HepG2 (cell line): Measurements from ENCODE around the gene ZMPSTE24. TPM values are rescaled to one million over a fixed set of nuclear protein-coding genes. Genes with fewer than 3 reads are reported as not detected.

Experiments
- ATAC-seq: fragments of 200-7000 bp; cut with Tn5 transposase; 3 replicates; pipeline ENCODE4 v1.9.1; 2020; ENCODE audit warnings: mild to moderate bottlenecking, moderate library complexity
- BruUV-seq: library from RNA; stranded (reverse); fragments of 400-500 nt; replicated peaks from 2 replicates; lab custom pipeline; 2021; lab: Mats Ljungman, UMichigan
- CTCF ChIA-PET: fragments of 300-600 bp; formaldehyde crosslinking; extraction: SDS; loops from one replicate; lab custom pipeline; 2021; ENCODE audit warnings: low total read pairs, inconsistent platforms, low intra/inter-chr PET ratio; lab: Yijun Ruan, JAX
- POLR2A ChIA-PET: fragments of 350-600 bp; sonication (Branson Sonifier 250); formaldehyde crosslinking; loops from one replicate; lab custom pipeline; 2020; ENCODE audit warnings: antibody characterized with exemption, inconsistent platforms; lab: Yijun Ruan, JAX
- DNase-seq: peaks from one replicate; pipeline ENCODE4 v3.0.0-alpha.2; 2015; ENCODE audit warnings: low spot score
- FAIRE-seq: peaks from 3 replicates; lab custom pipeline; 2011; peaks lifted over from hg19 to GRCh38; lab: Jason Lieb, UNC
- H2AFZ ChIP-seq: one replicate; pipeline ENCODE4 v1.6.1; 2011; ENCODE audit warnings: low read length, inconsistent platforms
- H3K27ac ChIP-seq: fragments of 300-600 bp; 3 replicates; pipeline ENCODE4 v1.8.0; 2011; ENCODE audit warnings: mixed run types, mild to moderate bottlenecking, mixed read lengths, low read length, inconsistent platforms; ENCODE audit not compliant: insufficient read depth; ENCODE audit errors: extremely low read length
- H3K27me3 ChIP-seq, 2 experiments: fragments of 200-600 bp in 1 of 2; 2 replicates in 1 of 2; 3 replicates in 1 of 2; pipeline versions ENCODE4 v1.6.0 to v1.8.0; 2011; ENCODE audit warnings: low read length in 2 of 2, mild to moderate bottlenecking in 2 of 2, moderate library complexity in 2 of 2, inconsistent platforms in 1 of 2; ENCODE audit not compliant: insufficient read depth in 2 of 2, control insufficient read depth in 1 of 2
- H3K36me3 ChIP-seq, 2 experiments: fragments of 200-600 bp in 1 of 2; replicated peaks in 1 of 2; 2 replicates in 1 of 2; 3 replicates in 1 of 2; pipeline versions ENCODE4 v1.5.1 to v1.8.0; 2011; ENCODE audit warnings: low read length in 2 of 2, inconsistent platforms in 1 of 2; ENCODE audit not compliant: insufficient read depth in 2 of 2, control insufficient read depth in 1 of 2
- H3K4me1 ChIP-seq: 2 replicates; pipeline ENCODE4 v1.5.1; 2012; ENCODE audit warnings: low read length, inconsistent platforms; ENCODE audit not compliant: insufficient read depth
- H3K4me2 ChIP-seq: 2 replicates; pipeline ENCODE4 v1.6.0; 2011; ENCODE audit warnings: low read depth, low read length, inconsistent platforms
- H3K4me3 ChIP-seq, 3 experiments: fragments of 200-600 bp in 1 of 3; sonication (generic), shearing (Covaris generic) in 1 of 3; replicated peaks in 1 of 3; 2 replicates each; pipeline ENCODE4 v1.5.1; 2011 to 2016; ENCODE audit warnings: low read length in 3 of 3, inconsistent platforms in 2 of 3, low read depth in 2 of 3, mild to moderate bottlenecking in 2 of 3, control low read depth in 1 of 3, mixed read lengths in 1 of 3; ENCODE audit not compliant: insufficient read depth in 1 of 3
- H3K79me2 ChIP-seq: one replicate; pipeline ENCODE4 v1.6.1; 2011; ENCODE audit warnings: low read length, inconsistent platforms; ENCODE audit not compliant: insufficient read depth
- H3K9ac ChIP-seq: 2 replicates; pipeline ENCODE4 v1.6.0; 2011; ENCODE audit warnings: mild to moderate bottlenecking, low read depth, low read length, inconsistent platforms; ENCODE audit not compliant: insufficient read depth
- H3K9me3 ChIP-seq: 2 replicates; pipeline ENCODE4 v1.5.1; 2012; ENCODE audit warnings: mild to moderate bottlenecking, low read length
- H4K20me1 ChIP-seq: 2 replicates; pipeline ENCODE4 v1.6.0; 2011; ENCODE audit warnings: inconsistent platforms, mild to moderate bottlenecking, low read length, moderate library complexity; ENCODE audit not compliant: insufficient read depth
- CBX2 ChIP-seq, 2 experiments: fragments of 200-600 bp in 1 of 2; sonication (generic); formaldehyde crosslinking in 1 of 2; IDR thresholded peaks; 2 replicates each; pipeline versions ENCODE4 v1.7.0 to v1.8.1; 2018 to 2022; ENCODE audit warnings: low read depth in 2 of 2, low read length in 1 of 2, mild to moderate bottlenecking in 1 of 2, missing genetic modification reagents in 1 of 2
- HOXA9 ChIP-seq: sonication (generic); formaldehyde crosslinking; IDR thresholded peaks from 2 replicates; pipeline ENCODE4 v1.8.1; 2022; ENCODE audit warnings: missing genetic modification reagents, mild to moderate bottlenecking, moderate library complexity, borderline replicate concordance
- JUN ChIP-seq: sonication (generic); formaldehyde crosslinking; IDR thresholded peaks from 2 replicates; pipeline ENCODE4 v1.4.0; 2020; ENCODE audit warnings: mild to moderate bottlenecking, missing genetic modification reagents
- KLF6 ChIP-seq: IDR thresholded peaks from 2 replicates; pipeline ENCODE4 v1.8.0; 2016; ENCODE audit warnings: missing biosample characterization, missing genetic modification reagents
- ZBTB42 ChIP-seq: sonication (generic); formaldehyde crosslinking; IDR thresholded peaks from 2 replicates; pipeline ENCODE4 v1.5.0; 2020; ENCODE audit warnings: mild to moderate bottlenecking, missing genetic modification reagents
- ZFP36L2 ChIP-seq: sonication (generic); formaldehyde crosslinking; IDR thresholded peaks from 2 replicates; pipeline ENCODE4 v1.4.0; 2020; ENCODE audit warnings: missing genetic modification reagents
- ZNF256 ChIP-seq: sonication (generic); formaldehyde crosslinking; conservative IDR thresholded peaks from 2 replicates; pipeline ENCODE4 v1.4.0; 2020; ENCODE audit warnings: missing genetic modification reagents
- WGBS: methylation state at CpG from one replicate; pipeline ENCODE4 v1.1.6; 2017; ENCODE audit warnings: low lambda C conversion rate; 5-methylcytosine and 5-hydroxymethylcytosine counted together
- in situ Hi-C: cut with HindIII; loops from 2 replicates; pipeline ENCODE4 v1.10.0; 2017; ENCODE audit warnings: low pct_unique_long_range_greater_than_20kb; ENCODE audit not compliant: extremely low pct_ligation_motif_present
- intact Hi-C: fragments of 100-400 bp; cut with micrococcal nuclease; formaldehyde crosslinking; loops from one replicate; pipeline ENCODE4 v1.10.0; 2022; ENCODE audit not compliant: unreplicated experiment
- polyA plus RNA-seq, 8 experiments: library from polyadenylated mRNA; depleted of rRNA in 3 of 8; stranded (reverse) in 7 of 8; unstranded in 1 of 8; fragments of >200 nt; fragmentation: Illumina TruSeq in 4 of 8; extraction: Trizol in 4 of 8; gene quantifications; 2 replicates each; pipeline versions ENCODE4 v1.2.1 to v1.2.3, GENCODE V29; 2011 to 2016; ENCODE audit warnings: low read depth in 4 of 8, missing spikeins in 1 of 8, mixed read lengths in 1 of 8; ENCODE audit not compliant: insufficient read depth in 1 of 8
- total RNA-seq, 5 experiments: library from RNA; depleted of rRNA; stranded (reverse); fragments of >200 nt; fragmentation: Illumina TruSeq; extraction: Trizol; gene quantifications; 2 replicates each; pipeline ENCODE4 v1.2.3, GENCODE V29; 2016; ENCODE audit warnings: low read depth in 1 of 5
- TF ChIP-seq, protein P1 (sequence below): sonication (generic); formaldehyde crosslinking; IDR thresholded peaks from 2 replicates; pipeline ENCODE4 v1.5.0; 2020; ENCODE audit warnings: missing genetic modification reagents
- TF ChIP-seq, protein P2 (sequence below): IDR thresholded peaks from 2 replicates; pipeline ENCODE4 v1.6.1; 2016; ENCODE audit warnings: missing compliant biosample characterization, missing genetic modification reagents, borderline replicate concordance
- TF ChIP-seq, protein P3 (sequence below): sonication (generic); formaldehyde crosslinking; conservative IDR thresholded peaks from 2 replicates; pipeline ENCODE4 v1.8.0; 2022; ENCODE audit warnings: mild to moderate bottlenecking, moderate library complexity, missing genetic modification reagents

Gene ZMPSTE24
- total and polyA plus RNA-seq, 2 of the 13 experiments (the other 11 are each of a cell fraction or from before 2014, with no cell fraction given), result 13.6 to 60.2 TPM

DNA sequence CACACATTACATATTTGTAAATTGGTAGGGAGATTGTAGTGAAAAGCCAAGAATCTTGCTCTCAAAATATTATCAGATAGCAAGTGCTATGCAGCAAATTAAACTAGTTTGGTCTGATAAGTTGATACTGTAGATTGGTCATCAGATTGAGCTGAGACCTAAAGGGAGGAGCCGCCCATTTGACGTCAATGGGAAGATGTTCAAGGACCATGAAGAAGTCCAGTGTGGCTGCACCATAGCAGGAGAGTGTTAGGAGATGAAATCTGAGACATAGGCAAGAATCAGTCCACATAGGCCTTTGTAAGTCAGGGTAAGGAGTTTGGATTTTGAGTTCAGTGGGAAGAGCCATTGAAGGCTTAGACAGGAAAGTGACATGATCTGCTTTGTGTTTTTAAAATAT, 16.3 kb downstream of the ZMPSTE24 start:
- H3K4me3 ChIP-seq, result no peak overlapping the region
- CTCF ChIA-PET, result no interaction called here
- no peaks in the 10 kb centered on the region for H4K20me1 ChIP-seq
- POLR2A ChIA-PET, result interaction anchor here (1.0 kb wide), 1 partner anchor 39 kb away, joined by 3 read pairs; no protein-coding TSS in a partner anchor
- no peaks in the 10 kb centered on the region for H3K4me1 ChIP-seq
- DNase-seq, result no peak
- no peak overlapping the region for H3K27ac ChIP-seq
- no peaks in the 10 kb centered on the region for H3K27me3 ChIP-seq
- FAIRE-seq, result no peak
- ATAC-seq, result no peak
- intact Hi-C loops, result no loop called here
- no peaks in the 10 kb centered on the region for H3K79me2 ChIP-seq
- peaks cover 7 to 55% of the 10 kb centered on the region in 2 experiments; a peak in 4 of 5 replicates for H3K36me3 ChIP-seq
- H3K4me2 ChIP-seq, result no peak overlapping the region
- TF ChIP-seq, protein P1, sequence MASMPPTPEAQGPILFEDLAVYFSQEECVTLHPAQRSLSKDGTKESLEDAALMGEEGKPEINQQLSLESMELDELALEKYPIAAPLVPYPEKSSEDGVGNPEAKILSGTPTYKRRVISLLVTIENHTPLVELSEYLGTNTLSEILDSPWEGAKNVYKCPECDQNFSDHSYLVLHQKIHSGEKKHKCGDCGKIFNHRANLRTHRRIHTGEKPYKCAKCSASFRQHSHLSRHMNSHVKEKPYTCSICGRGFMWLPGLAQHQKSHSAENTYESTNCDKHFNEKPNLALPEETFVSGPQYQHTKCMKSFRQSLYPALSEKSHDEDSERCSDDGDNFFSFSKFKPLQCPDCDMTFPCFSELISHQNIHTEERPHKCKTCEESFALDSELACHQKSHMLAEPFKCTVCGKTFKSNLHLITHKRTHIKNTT, result no peak
- TF ChIP-seq HOXA9 (CRISPR knock-in tag), result no peak
- TF ChIP-seq, protein P2, sequence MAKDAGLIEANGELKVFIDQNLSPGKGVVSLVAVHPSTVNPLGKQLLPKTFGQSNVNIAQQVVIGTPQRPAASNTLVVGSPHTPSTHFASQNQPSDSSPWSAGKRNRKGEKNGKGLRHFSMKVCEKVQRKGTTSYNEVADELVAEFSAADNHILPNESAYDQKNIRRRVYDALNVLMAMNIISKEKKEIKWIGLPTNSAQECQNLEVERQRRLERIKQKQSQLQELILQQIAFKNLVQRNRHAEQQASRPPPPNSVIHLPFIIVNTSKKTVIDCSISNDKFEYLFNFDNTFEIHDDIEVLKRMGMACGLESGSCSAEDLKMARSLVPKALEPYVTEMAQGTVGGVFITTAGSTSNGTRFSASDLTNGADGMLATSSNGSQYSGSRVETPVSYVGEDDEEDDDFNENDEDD, result no peak
- no peak for TF ChIP-seq ZNF256 (CRISPR knock-in tag)
- TF ChIP-seq, protein P3, sequence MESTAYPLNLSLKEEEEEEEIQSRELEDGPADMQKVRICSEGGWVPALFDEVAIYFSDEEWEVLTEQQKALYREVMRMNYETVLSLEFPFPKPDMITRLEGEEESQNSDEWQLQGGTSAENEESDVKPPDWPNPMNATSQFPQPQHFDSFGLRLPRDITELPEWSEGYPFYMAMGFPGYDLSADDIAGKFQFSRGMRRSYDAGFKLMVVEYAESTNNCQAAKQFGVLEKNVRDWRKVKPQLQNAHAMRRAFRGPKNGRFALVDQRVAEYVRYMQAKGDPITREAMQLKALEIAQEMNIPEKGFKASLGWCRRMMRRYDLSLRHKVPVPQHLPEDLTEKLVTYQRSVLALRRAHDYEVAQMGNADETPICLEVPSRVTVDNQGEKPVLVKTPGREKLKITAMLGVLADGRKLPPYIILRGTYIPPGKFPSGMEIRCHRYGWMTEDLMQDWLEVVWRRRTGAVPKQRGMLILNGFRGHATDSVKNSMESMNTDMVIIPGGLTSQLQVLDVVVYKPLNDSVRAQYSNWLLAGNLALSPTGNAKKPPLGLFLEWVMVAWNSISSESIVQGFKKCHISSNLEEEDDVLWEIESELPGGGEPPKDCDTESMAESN, result no peak
- no peak for TF ChIP-seq ZBTB42 (CRISPR knock-in tag)
- no peak for TF ChIP-seq KLF6
- no peak for TF ChIP-seq CBX2 (IDR thresholded peaks at IDR 0.05; ENCODE audit: low read depth, low read length)
- TF ChIP-seq CBX2 (CRISPR knock-in tag; IDR thresholded peaks at IDR 0.05; ENCODE audit: low read depth), result no peak
- TF ChIP-seq JUN (CRISPR knock-in tag), result no peak
- no peak for TF ChIP-seq ZFP36L2 (CRISPR knock-in tag)
- H3K9me3 ChIP-seq, result no peaks in the 10 kb centered on the region
- in situ Hi-C loops, result no loop called here
- BruUV-seq, result no TSS peak
- WGBS, result 96% methylated on average over 2 of the region's 2 CpGs
- no peak overlapping the region for H2AFZ ChIP-seq
- no peak overlapping the region for H3K9ac ChIP-seq
